NCI-H1436 treated with DMSO at 0.1 percent for 48 hours (cell line): ENCODE data around the gene ERBIN.
"Not testable (repeated sequence)": the region's sequence is repeated elsewhere in the genome, so short reads cannot be mapped to it uniquely, and the experiment has no call there.

Source experiments
- DNase-seq: peaks from one replicate; lab custom pipeline; 2025; lab: John Stamatoyannopoulos, UW

Gene ERBIN

GRCh38 chr5:66004216-66004615, 77.8 kb downstream of the ERBIN start:
- no peak for DNase-seq

- no peak for DNase-seq
These were observed 82.9 kb downstream of the ERBIN start for GRCh38 chr5:66009277-66009676.

- no peak for DNase-seq
These were observed 84.1 kb downstream of the ERBIN start for GRCh38 chr5:66010476-66010875.

- no peak for DNase-seq
These were observed 85.9 kb downstream of the ERBIN start for GRCh38 chr5:66012271-66012670.

GRCh38 chr5:66013397-66013796, 87.0 kb downstream of the ERBIN start:
- no peak for DNase-seq

GRCh38 chr5:66013906-66014305, 87.5 kb downstream of the ERBIN start:
- no peak for DNase-seq

- DNase-seq, result no peak
These were observed 89.0 kb downstream of the ERBIN start for GRCh38 chr5:66015196-66015960.

GRCh38 chr5:66021585-66021984, 95.2 kb downstream of the ERBIN start:
- DNase-seq, result no peak

GRCh38 chr5:66039296-66039695, 112.9 kb downstream of the ERBIN start:
- no peak for DNase-seq

GRCh38 chr5:66039701-66040100, 113.3 kb downstream of the ERBIN start:
- DNase-seq, result no peak

- no peak for DNase-seq
These were observed 115.3 kb downstream of the ERBIN start for GRCh38 chr5:66041627-66042026.

GRCh38 chr5:66057239-66057638, 130.9 kb downstream of the ERBIN start:
- no peak for DNase-seq

GRCh38 chr5:66061320-66061719, 134.9 kb downstream of the ERBIN start:
- DNase-seq, result not testable (repeated sequence)

GRCh38 chr5:66063061-66063460, 136.7 kb downstream of the ERBIN start:
- not testable (repeated sequence) for DNase-seq

- no peak for DNase-seq
These were observed 140.5 kb downstream of the ERBIN start for GRCh38 chr5:66066826-66067225.

GRCh38 chr5:66072031-66072430, 145.7 kb downstream of the ERBIN start:
- no peak for DNase-seq

GRCh38 chr5:66074901-66075300, 148.5 kb downstream of the ERBIN start:
- DNase-seq, result no peak

GRCh38 chr5:66080664-66081063, 154.3 kb downstream of the ERBIN start:
- DNase-seq, result no peak

- no peak for DNase-seq
These were observed 163.0 kb downstream of the ERBIN start for GRCh38 chr5:66089384-66089783.

- DNase-seq, result no peak
These were observed 174.5 kb downstream of the ERBIN start for GRCh38 chr5:66100851-66101250.

GRCh38 chr5:66113160-66113559, 186.8 kb downstream of the ERBIN start:
- no peak for DNase-seq

GRCh38 chr5:66118304-66118703, 191.9 kb downstream of the ERBIN start:
- DNase-seq, result no peak

GRCh38 chr5:66122379-66123034, 196.1 kb downstream of the ERBIN start:
- no peak for DNase-seq

GRCh38 chr5:66129144-66129543, 202.8 kb downstream of the ERBIN start:
- DNase-seq, result no peak
